Iris pigment epithelial cell (primary cell): ENCODE results near the gene GJB4.
A peak's percentile ranks its signal among the peaks of the same experiment; 100 is the strongest.
"Not testable (repeated sequence)": the region's sequence is repeated elsewhere in the genome, so short reads cannot be mapped to it uniquely, and the experiment has no call there.

Experiments used
- DNase-seq: peaks from one replicate; pipeline ENCODE4 v3.0.0-alpha.2; 2011; ENCODE audit warnings: low read depth

Gene GJB4

GRCh38 chr1:34759503-34760357 is at the start of gene GJB4:
Gene GJB4 (plus strand): TSS chr1:34759740. CDS start chr1:34761255, 1,515 bp downstream.
- no peak for DNase-seq

- no peak for DNase-seq
Measured at GRCh38 chr1:34710812-34711211, 48.7 kb upstream of the GJB4 start.

- no peak for DNase-seq
Measured at GRCh38 chr1:34711485-34711884, 48.1 kb upstream of the GJB4 start.

- DNase-seq: no peak
Measured at GRCh38 chr1:34712007-34712688, 47.4 kb upstream of the GJB4 start.

GRCh38 chr1:34713443-34713842 is 46.1 kb upstream of the GJB4 start:
- DNase-seq: no peak

GRCh38 chr1:34714386-34714785 is 45.2 kb upstream of the GJB4 start:
- DNase-seq: no peak

GRCh38 chr1:34715139-34715538 is 44.4 kb upstream of the GJB4 start:
- no peak for DNase-seq

- no peak for DNase-seq
Measured at GRCh38 chr1:34721241-34721640, 38.3 kb upstream of the GJB4 start.

GRCh38 chr1:34721646-34722355 is 37.7 kb upstream of the GJB4 start:
- no peak for DNase-seq

GRCh38 chr1:34726861-34727260 is 32.7 kb upstream of the GJB4 start:
- DNase-seq: no peak

- DNase-seq: no peak
Measured at GRCh38 chr1:34730485-34730884, 29.1 kb upstream of the GJB4 start.

- not testable (repeated sequence) for DNase-seq
Measured at GRCh38 chr1:34732831-34733230, 26.7 kb upstream of the GJB4 start.

- no peak for DNase-seq
Measured at GRCh38 chr1:34736692-34737091, 22.8 kb upstream of the GJB4 start.

- DNase-seq: not testable (repeated sequence)
Measured at GRCh38 chr1:34737236-34737635, 22.3 kb upstream of the GJB4 start.

- no peak for DNase-seq
Measured at GRCh38 chr1:34739613-34740012, 19.9 kb upstream of the GJB4 start.

GRCh38 chr1:34740161-34740868 is 19.2 kb upstream of the GJB4 start:
- DNase-seq: peak; percentile 22

GRCh38 chr1:34742667-34743270 is 16.8 kb upstream of the GJB4 start:
- DNase-seq: peak; percentile 61

GRCh38 chr1:34743775-34744174 is 15.8 kb upstream of the GJB4 start:
- no peak for DNase-seq

- no peak for DNase-seq
Measured at GRCh38 chr1:34744851-34745250, 14.7 kb upstream of the GJB4 start.

GRCh38 chr1:34745666-34746065 is 13.9 kb upstream of the GJB4 start:
- DNase-seq: no peak

- no peak for DNase-seq
Measured at GRCh38 chr1:34746101-34746500, 13.4 kb upstream of the GJB4 start.
